Suppressor macrophage (primary cell): ENCODE measurements around the gene TMIGD2.
A peak's percentile ranks its signal among the peaks of the same experiment; 100 is the strongest.

ENCODE experiments used
- DNase-seq, 4 experiments: peaks; one replicate each; pipeline ENCODE4 v3.0.0-alpha.2; 2020 to 2022

The TMIGD2 gene

GRCh38 chr19:4326215-4326836 lies 24.1 kb upstream of the TMIGD2 start:
- DNase-seq, result no peak

GRCh38 chr19:4324228-4324627 lies 22.0 kb upstream of the TMIGD2 start:
- DNase-seq, result no peak

GRCh38 chr19:4323692-4324091 lies 21.5 kb upstream of the TMIGD2 start:
- DNase-seq, result no peak

- DNase-seq, result no peak
Measured at GRCh38 chr19:4322942-4323665, 20.9 kb upstream of the TMIGD2 start.

GRCh38 chr19:4320419-4320818 lies 18.2 kb upstream of the TMIGD2 start:
- no peak for DNase-seq

- DNase-seq, result peak; percentile 60 to 83 (median 72)
Measured at GRCh38 chr19:4319067-4319718, 17.0 kb upstream of the TMIGD2 start.

- no peak for DNase-seq
Measured at GRCh38 chr19:4318460-4318859, 16.3 kb upstream of the TMIGD2 start.

- no peak for DNase-seq
Measured at GRCh38 chr19:4316956-4317355, 14.8 kb upstream of the TMIGD2 start.

- peak in 3 of 4 experiments; percentile 19 to 28 (median 23) for DNase-seq
Measured at GRCh38 chr19:4313847-4314490, 11.8 kb upstream of the TMIGD2 start.

GRCh38 chr19:4310247-4311121 lies 8.3 kb upstream of the TMIGD2 start:
- no peak for DNase-seq

GRCh38 chr19:4305659-4306058 lies 3.5 kb upstream of the TMIGD2 start:
- DNase-seq, result no peak

- no peak for DNase-seq
Measured at GRCh38 chr19:4305257-4305612, 3.0 kb upstream of the TMIGD2 start.

GRCh38 chr19:4304538-4305256 lies 2.5 kb upstream of the TMIGD2 start, which contains the start of gene FSD1:
Gene FSD1 (plus strand): TSS chr19:4304598. CDS start chr19:4304747, 149 bp downstream.
- peak; percentile 35 to 64 (median 46) for DNase-seq

- DNase-seq, result no peak
Measured at GRCh38 chr19:4303819-4304537, 1.8 kb upstream of the TMIGD2 start.

- no peak for DNase-seq
Measured at GRCh38 chr19:4301590-4302242, 473 bp downstream of the TMIGD2 start.

GRCh38 chr19:4300589-4300988 lies 1.6 kb downstream of the TMIGD2 start:
- DNase-seq, result no peak

GRCh38 chr19:4298810-4299550 lies 3.2 kb downstream of the TMIGD2 start:
- no peak for DNase-seq

GRCh38 chr19:4297901-4298809 lies 4.0 kb downstream of the TMIGD2 start:
- DNase-seq, result no peak
